ACHN (cell line): ENCODE data around the gene GCC2.
A peak's percentile ranks its signal among the peaks of the same experiment; 100 is the strongest.
"Not testable (repeated sequence)": the region's sequence is repeated elsewhere in the genome, so short reads cannot be mapped to it uniquely, and the experiment has no call there.

Experiments used
- DNase-seq: peaks from one replicate; pipeline ENCODE4 v3.0.0-alpha.2; 2015
- in situ Hi-C: cut with HindIII; loops from 2 replicates; pipeline ENCODE4 v1.10.0; 2017; ENCODE audit warnings: low sequenced_read_pairs, low pct_ligation_motif_present, low pct_unique_long_range_greater_than_20kb

The GCC2 gene

DNA sequence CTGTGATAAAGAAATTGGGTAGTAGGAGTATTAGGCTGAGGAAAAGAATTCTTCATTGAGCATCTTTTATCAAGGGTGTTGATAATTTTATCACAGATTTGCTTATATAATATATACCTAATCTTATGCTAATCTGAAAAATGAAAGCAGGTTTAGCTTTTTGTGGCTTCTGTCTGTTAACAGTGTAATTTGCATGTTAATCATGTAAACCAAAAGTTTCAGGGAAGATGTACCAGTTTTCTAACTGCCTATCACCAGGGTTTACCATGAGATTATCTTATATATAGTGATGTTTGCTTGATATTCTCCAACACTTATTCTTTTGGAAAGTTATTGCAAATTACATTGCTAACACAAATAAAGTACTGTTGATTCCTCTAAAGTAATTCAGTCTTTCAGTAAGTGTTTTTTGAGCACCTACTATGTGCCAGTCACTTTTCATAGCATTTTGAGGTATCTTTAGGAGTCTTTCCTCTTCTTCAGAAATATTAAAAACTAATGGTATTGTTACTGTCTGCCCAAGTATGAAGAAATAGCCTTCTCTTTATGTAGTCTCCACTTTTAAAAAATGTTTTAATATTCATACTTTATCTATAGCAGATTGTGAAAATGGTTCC is 41.6 kb downstream of the GCC2 start:
- in situ Hi-C loops = no loop called here
- no peak for DNase-seq

DNA sequence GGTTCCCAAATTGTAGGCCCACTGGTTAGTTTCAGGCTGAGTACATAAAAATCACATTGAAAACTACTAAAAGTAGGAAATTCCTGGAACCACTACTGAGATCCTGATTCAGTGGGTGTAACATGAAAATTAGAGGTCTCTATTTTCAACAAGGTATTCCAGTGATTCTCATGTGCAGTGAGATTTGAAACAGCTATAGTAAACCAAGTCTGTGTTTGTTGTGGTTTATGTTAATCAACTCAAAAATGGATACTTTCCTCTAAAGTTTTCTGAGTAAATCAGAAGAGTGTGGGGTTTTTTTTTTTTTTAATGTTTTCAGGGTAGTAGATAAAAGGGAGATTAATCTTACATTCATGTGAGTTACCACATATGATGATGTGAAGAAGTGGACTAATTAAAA is 42.8 kb downstream of the GCC2 start:
- no peak for DNase-seq
- in situ Hi-C loops = no loop called here

DNA sequence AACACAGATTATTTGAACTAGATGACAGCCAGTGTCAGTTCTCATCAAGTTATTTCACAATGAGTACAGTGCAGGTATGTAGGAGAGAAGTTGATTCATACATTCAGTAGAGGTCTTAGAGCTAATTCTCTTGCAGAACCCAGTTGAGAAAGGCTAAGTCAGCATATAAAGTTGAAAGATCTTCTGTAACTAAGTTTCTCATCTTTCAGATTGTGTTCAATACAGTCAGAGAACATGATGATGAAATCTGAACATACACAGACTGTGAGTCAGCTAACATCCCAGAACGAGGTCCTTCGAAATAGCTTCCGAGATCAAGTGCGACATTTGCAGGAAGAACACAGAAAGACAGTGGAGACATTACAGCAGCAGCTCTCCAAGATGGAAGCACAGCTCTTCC is 43.4 kb downstream of the GCC2 start:
- in situ Hi-C loops = no loop called here
- peak; percentile 46 for DNase-seq

DNA sequence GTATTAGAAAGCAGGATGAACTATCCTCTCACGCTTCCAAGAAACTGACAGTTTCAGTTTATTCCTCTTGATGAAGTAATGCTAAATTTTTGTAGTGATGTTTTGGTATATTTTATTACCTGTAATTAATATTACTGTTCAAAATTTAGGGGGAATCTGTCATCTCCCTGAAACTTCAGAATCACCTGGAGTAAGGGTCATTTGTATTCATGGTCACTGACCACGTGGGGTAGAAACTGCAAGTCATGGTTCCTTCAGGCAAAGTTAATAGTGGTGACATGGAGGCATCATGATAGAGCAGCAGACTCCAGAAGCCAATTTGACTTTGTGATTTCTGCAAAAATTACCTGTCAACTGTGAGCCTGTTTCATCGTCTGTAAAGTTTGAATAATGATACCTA is 47.2 kb downstream of the GCC2 start:
- in situ Hi-C loops, DNase-seq: not testable (repeated sequence)

DNA sequence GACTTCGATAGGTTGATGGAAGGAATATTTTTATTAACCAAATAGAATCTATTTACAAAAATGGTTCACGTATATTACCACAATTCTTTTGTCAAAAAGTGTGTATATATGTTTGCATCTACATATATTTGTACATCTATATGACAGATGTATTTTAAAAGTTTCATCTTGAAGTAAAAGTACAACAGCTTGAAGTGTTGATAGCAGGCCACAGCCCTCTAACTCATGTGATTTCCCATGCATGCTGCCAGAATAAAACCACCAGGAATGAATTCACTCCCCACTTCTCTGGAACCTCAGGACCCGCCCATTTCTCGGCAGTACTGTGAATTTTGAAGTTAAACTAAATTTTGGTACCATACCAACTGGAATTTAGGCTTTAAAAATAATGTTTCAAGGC is 58.6 kb downstream of the GCC2 start:
- in situ Hi-C loops, DNase-seq: not testable (repeated sequence)

DNA sequence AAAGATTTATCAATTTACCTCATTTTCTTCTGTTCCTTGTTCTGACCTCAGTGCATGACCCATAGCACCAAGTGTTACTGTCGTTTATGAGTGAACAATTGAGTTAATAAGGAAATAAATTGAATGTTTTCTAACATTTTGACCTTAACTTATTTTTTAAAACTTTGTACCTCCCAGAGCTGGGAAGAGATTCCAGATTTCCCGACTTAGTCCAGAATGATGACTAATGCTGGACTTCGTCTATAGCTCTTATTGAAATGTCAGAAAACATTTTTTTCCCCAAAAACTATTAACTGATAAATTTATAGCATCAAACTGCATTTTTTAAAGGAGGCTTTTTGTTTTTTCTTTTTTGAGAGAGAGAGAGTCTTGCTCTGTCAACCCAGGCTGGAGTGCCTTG is 63.4 kb downstream of the GCC2 start:
- in situ Hi-C loops, DNase-seq: not testable (repeated sequence)

DNA sequence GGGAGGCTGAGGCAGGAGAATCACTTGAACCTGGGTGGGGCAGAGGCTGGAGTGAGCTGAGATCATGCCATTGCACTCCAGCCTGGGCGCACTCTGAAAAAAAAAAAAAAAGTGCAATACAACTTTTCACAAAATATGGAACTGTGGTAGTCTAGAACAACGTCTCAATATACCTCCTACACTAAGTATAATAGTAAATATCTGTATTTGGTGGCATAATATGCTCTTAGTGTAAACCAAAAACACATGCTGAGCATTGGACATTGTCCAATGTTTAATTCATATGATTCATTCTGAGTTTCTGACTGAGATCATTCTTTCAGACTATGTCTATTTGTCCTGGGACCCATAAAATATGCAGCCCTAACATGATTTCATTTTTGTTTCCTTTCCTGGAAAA is 65.5 kb downstream of the GCC2 start:
- DNase-seq, in situ Hi-C loops: not testable (repeated sequence)

DNA sequence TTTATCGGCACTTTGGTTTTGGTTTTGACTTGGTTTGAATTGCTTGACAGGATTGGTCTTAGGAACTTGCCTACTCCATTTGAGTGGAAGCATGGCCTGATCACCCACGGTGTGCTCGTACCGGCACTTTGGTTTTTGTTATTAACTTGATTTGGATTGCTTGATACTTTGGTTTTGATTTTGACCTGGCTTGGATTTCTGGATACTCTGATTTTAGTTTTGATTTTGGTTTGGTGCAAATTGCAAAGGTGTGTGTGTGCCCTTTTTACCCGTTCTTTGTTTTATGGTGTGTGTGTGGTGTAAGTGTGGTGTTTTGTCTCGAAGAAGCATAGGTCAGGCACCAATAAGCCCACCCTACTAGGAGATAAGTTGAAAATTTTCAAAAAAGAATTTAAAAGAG is 75.7 kb downstream of the GCC2 start:
- in situ Hi-C loops, DNase-seq: not testable (repeated sequence)

DNA sequence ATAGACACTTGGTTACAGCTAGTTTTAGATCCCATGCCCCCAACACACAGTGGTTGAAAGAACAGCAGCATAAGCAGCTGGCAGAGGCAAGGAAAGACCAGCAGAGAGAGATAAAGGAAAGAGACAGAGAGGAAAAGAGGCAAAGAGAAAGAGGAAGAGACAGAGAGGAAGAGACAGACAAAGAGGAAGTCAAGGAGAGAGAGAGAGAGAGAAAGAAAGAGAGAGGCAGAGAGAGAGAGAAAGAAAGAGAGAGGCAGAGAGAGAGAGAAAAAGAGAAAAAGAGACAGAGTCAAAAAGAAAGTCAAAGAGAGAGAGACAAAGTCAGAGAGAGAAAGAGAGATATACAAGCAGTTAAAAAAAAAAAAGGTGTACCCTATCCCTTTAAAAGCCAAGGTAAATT is 76.3 kb downstream of the GCC2 start:
- in situ Hi-C loops, DNase-seq: not testable (repeated sequence)

DNA sequence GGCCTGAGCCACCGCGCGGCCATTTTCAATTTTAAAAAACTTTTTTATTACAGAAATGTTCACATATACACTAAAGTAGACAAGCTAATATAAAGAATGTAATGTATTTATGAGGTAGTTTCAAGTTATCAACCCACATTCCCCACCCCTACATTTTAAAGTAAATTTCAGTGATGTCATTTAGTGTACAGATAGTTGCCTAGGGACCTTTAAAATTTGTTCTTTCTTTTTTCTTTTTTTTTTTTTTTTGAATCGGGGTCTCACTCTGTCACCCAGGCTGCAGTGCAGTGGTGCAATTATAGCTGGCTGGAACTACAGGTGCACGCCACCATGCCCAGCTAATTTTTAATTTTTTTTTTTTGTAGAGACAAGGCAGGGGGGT is 82.7 kb downstream of the GCC2 start:
- in situ Hi-C loops = no loop called here
- DNase-seq = no peak

DNA sequence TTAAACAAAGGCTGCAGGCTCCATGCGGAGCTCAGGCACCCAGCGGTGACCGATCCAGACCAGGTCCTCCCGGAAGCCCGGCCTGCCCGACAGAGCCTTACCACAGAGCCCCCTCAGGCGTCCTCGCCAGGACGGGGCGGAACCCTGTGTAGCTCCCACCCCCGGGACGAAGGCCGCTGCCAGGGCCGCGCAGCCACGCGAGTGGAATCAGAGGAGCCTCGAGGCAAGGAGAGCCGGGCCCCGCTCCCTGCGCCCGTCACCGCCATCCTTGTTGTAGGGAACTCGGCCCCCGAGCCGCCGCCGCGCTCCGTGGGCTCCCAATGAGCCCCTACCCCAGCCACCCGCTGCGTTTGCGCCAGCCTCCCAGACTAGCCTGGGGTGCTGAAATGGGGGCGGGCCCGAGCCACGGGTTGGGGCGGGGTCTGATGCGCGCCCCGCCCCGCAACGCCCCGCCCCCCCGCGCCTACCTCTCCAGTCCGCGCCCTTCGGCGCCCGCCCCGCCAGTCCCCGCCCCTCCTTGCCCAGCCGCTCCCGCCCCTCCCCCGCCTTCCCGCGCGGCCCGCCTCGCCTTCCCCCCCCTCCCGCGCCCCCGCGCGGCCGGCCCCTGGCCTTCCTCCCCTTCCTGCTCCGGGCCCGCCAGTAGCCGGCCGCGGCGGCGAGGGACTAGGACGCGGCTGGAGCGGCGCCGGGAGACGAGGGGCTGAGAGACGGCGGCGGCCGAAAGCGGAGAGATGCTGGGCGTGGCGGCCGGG is 85.0 kb downstream of the GCC2 start, which contains the start of gene LIMS1:
LIMS1 (plus strand) TSS at position 639 of the 752 bp plus-strand sequence; CDS start at position 732, 93 bp downstream.
- peak; percentile 91 for DNase-seq
- in situ Hi-C loops = no loop called here

DNA sequence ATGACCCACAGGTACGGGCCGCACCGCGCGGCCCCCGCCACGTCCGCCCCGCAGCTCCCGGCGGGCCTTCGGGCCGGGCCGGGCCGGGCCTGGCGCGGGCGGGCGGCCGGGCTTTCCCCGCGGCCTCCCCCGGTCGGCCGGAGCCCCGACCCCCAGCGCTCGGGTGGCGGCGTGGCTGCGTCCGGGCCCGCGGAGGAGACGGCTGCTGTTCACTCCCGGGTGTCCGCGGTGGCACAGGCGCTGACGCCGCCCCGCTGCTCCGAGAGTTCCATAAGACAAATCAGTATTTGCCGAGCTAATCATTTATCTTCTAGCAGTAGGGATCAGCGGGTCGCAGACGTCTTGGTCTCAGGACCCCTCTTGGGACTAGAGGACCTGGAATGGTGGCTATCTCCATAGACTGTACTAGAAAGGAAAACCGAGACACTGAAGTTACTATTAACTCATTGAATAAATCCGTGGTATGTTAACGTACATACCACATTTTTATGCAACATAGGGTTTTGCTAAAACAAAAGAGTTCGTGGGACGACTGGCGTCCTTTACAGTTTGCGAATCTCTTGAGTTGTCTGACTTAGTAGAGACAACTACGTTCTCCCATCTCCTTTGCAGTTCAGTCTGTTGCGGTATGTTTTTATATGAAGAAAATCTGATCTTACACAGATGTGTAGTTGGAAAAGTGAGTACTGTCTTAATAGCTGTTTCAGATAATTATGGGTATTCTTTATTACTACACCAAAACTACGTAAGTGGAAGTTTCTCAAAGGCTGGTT is 85.8 kb downstream of the GCC2 start:
- peak; percentile 65 for DNase-seq
- in situ Hi-C loops = no loop called here

DNA sequence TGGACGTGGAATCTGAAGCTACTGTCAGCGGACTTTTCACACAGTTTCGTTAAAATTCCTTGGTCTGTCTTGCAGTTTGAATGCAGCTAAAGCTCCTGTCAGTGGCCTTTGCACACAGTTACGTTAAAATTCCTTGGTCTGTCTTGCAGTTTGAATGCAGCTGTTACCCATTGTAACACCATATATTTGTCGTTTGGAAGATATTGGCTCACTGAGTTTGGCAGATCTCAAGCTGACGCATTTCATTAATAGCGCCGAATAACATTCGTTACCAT is 86.3 kb downstream of the GCC2 start:
- DNase-seq = no peak
- in situ Hi-C loops = no loop called here

DNA sequence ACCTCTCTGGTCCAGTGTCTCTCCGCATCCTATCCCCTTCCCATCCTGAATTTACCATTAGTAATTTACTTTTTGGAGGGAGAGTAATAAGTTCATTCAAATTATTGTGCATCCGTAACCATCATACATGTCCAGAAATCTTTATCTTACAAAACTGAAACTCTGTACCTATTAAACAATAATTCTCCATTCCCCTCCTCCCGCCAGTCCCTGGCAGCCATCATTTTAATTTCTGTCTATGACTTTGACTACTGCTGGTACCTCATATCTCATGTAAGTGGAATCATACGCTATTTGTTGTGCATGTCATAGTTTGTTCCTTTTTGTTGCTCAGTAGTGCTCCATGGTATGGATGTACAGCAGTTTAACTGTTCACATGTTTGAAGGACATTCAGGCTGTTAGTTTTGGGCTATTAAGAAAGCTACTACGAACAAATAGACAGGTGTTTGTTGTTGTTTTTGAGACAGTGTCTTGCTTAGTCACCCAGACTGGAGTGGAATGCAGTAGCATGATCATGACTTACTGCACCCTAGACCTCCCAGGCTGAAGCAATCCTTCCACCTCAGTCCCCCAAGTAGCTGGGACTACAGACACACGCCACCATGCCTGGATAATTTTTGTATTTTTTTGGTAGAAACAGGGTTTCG is 87.3 kb downstream of the GCC2 start:
- in situ Hi-C loops = no loop called here
- DNase-seq = peak; percentile 33

DNA sequence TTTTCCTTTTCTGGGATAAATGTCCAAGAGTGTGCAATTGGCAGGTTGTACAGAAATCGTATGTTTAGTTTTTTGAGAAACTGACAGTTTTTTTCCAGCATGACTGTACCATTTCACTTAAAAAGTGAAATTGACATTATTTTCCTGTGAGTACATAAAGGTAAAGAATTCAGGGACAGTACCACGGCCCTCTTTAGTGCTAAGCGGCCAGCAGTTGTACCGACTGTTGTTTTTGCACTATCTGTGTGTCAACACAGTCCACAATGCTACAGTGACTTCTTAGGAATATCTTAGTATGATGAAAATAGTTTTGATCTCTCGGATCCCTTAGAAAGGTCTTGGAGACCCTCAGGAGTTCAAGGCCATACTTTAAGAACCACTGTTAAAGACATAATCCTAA is 87.9 kb downstream of the GCC2 start:
- in situ Hi-C loops = no loop called here
- DNase-seq = no peak

DNA sequence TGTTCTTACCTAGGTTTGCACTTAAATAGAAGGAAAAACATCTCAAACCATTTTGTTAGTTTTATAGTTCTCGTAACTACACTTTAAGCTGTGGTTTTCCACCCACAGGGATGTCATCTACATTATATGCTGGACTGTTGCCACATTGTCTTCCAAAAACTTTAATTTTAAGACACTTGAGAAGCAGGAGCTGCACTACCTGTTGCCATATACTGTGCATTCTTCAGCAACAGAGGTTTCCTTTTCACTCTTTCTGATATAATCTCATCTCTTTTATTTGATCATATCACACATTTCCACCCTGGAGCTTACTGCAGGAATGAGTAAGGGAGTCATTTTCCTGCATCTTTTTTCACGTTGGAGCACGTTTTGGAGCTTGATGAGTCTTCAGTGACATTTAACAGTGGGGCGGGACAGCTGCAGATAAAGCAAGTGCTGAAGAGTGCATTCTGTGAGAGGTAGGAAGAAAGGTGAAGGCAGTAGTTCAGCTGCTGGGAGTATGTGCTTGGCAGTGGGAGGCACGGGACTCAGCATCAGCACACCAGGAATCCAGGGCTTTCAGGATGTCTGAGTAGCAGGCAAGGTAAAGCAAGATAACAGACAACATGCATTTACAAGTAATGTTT is 89.1 kb downstream of the GCC2 start:
- in situ Hi-C loops = no loop called here
- no peak for DNase-seq

DNA sequence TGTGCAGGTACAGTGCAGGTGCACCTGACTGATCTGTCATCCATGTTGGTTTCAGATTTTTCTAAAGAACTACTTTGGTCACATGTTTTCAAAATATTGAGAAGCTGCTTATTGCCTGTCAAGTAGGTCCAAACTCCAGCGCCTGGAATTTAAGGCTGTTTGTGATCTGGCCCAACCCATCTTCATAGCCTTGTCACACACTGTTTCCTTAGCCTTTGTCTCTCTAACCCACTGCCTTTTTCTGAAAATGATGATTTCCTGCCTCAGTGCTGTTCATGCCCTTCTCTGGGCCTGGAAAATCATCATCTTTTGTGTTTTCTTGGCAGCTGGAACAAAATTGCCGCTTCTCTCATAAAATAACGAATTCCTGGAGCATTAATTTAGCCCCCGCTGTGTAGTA is 92.4 kb downstream of the GCC2 start:
- no peak for DNase-seq

DNA sequence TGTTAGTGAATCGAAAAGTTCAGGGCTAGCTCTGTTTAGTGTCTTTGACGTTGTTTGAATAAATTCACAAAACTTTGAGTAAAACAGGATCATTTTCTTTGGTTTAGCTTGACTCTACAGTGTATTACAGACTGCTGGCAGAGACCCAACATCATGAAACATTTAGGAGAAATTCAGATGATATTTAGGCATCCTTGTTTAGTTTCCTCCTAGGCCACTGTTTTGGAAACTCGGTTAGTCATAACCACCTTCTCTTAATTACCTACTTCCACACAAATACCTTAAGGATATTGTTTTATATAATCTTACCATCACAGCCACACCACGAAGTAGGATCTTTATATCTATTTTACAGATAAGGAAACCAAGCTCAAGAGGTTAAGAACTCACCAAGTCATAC is 93.1 kb downstream of the GCC2 start:
- no peak for DNase-seq
- in situ Hi-C loops = no loop called here

More for the DNA sequence above, 92.4 kb downstream of the GCC2 start:
- in situ Hi-C loops = no loop called here

DNA sequence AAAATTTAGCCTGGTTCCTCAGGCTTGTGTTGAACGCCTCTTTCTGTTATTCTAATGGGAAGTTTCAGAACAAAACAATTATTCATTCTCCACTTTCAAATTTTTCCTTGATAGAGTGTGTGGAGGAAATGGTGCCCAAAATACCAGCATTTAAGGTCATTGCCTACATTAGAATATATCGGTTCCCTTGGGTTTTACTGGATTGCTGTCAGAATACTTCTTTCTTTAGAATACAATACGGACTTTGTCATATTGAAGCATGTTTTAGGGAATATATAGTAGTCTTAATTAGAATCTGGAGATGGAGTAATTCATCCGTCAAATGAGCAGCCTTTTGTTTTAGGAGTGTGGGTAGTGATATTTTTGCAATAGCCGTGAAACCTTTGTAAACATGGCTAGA is 98.6 kb downstream of the GCC2 start:
- DNase-seq = no peak
- in situ Hi-C loops = no loop called here
